Measurements from ENCODE around the gene LRRC56. TPM values are rescaled to one million over a fixed set of nuclear protein-coding genes. Genes with fewer than 3 reads are reported as not detected.

Gene LRRC56
- total and polyA plus RNA-seq, 2 donors (not counting 1 experiment from before 2014, with no cell fraction given) = 11.8 to 15.8 TPM

DNA sequence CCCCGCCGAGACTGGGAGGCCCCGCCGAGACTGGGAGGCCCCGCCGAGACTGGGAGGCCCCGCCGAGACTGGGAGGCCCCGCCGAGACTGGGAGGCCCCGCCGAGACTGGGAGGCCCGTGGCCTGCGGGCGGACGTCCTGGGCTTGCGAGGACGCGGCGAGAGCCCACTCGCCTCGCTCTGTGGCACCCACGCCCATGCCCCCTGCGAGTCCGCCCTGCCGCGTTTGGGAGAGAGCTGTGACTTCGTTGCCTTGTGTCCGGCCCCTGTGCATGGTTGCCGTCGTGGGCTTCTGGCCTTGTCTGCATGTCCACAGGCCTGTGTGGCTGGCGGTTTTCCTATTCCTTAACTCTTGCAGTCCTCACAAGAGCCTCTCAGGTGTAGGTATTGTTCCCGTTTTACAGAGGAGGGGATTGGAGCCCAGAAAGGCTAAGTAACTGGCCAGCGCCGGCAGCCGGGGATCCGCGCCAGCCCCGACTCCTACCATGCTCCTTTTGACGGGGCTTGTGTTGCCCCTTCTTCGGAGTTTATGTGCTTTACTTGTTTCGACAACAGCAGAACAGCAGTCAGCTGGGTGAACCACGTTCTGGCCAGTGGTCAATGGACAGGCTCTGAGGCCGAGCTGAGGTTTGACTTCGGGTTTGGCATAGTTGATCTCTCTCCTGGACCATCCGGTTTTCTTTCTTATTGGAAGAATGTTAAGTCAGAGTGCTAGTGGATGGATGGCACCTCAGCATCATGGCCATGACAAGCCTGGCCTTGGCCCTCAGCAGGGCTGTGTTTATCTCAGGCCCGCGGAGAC lies 39.7 kb downstream of the LRRC56 start:
- ChIA-PET CTCF (interaction anchor here (1.3 to 2.3 kb wide), 2 partner anchors 9 to 22 kb away, joined by 3 to 4 read pairs; no protein-coding TSS in a partner anchor), POLR2A (interaction anchor here (1.8 to 1.9 kb wide), 2 partner anchors 22 to 145 kb away, joined by 4 to 18 read pairs; no protein-coding TSS in a partner anchor)
- peak; percentile 45 for DNase-seq
- Histone ChIP-seq H4K20me1 (ENCODE audit: control insufficient read depth, insufficient read depth, low read length, poor library complexity, severe bottlenecking) (peaks cover 61% of the 10 kb centered on the region), H3K27ac (ENCODE audit: low read length in 2 of 2) (peak overlapping the region in 1 of 2 donors; percentile 68), H3K4me3 (ENCODE audit: control extremely low read depth in 1 of 5, extremely low read depth in 1 of 5, insufficient read depth in 1 of 5, low read depth in 2 of 5, low read length in 4 of 5) (peak overlapping the region; percentile 65 to 95 (median 77)), H3K4me2 (replicated peaks; ENCODE audit: low read depth, low read length, poor library complexity, severe bottlenecking) (peak overlapping the region; percentile 95), H3K36me3 (replicated peaks in 1 of 2; ENCODE audit: control extremely low read depth in 1 of 2, control insufficient read depth in 1 of 2, extremely low read depth in 1 of 2, insufficient read depth in 2 of 2, low read length in 1 of 2) (peaks cover 1 to 6% of the 10 kb centered on the region in 2 experiments), H3K79me2 (ENCODE audit: control insufficient read depth, insufficient read depth, low read length) (peaks cover 53% of the 10 kb centered on the region), H3K4me1 (ENCODE audit: control insufficient read depth in 2 of 2, insufficient read depth in 2 of 2, low read length in 2 of 2) (peaks cover 30 to 44% of the 10 kb centered on the region in 2 donors), H2AFZ (ENCODE audit: insufficient read depth, low read depth, low read length, poor library complexity, severe bottlenecking) (peak overlapping the region; percentile 95), H3K27me3 (replicated peaks in 1 of 4; ENCODE audit: control extremely low read depth in 1 of 4, control insufficient read depth in 3 of 4, insufficient read depth in 4 of 4, low read length in 3 of 4) (peaks cover 0 to 16% (median 7%) of the 10 kb centered on the region in 4 experiments), H3K9me3 (ENCODE audit: control extremely low read depth in 1 of 3, control insufficient read depth in 2 of 3, insufficient read depth in 1 of 3, low read length in 2 of 3) (peaks cover 0 to 3% (median 0%) of the 10 kb centered on the region in 3 donors), H3K9ac (ENCODE audit: low read length) (peak overlapping the region; percentile 85)
- H3K27ac Mint-ChIP-seq = peak overlapping the region; percentile 61
- intact Hi-C loops (cut with micrococcal nuclease) = loop anchor here (1.0 to 10.0 kb wide), 5 partner anchors 9 to 808 kb away; partner anchors contain the start of genes BRSK2 and LRRC56
- ATAC-seq (ENCODE audit: low read depth) = no peak
- peaks cover 46% of the 10 kb centered on the region for H3K4me1 Mint-ChIP-seq
- no peaks in the 10 kb centered on the region for H3K9me3 Mint-ChIP-seq (ENCODE audit: insufficient read depth)
- H3K4me3 Mint-ChIP-seq = peak overlapping the region; percentile 89
- 7% methylated on average over 40 of the region's 48 CpGs for WGBS (ENCODE audit: insufficient coverage)
- TF ChIP-seq, protein P1, sequence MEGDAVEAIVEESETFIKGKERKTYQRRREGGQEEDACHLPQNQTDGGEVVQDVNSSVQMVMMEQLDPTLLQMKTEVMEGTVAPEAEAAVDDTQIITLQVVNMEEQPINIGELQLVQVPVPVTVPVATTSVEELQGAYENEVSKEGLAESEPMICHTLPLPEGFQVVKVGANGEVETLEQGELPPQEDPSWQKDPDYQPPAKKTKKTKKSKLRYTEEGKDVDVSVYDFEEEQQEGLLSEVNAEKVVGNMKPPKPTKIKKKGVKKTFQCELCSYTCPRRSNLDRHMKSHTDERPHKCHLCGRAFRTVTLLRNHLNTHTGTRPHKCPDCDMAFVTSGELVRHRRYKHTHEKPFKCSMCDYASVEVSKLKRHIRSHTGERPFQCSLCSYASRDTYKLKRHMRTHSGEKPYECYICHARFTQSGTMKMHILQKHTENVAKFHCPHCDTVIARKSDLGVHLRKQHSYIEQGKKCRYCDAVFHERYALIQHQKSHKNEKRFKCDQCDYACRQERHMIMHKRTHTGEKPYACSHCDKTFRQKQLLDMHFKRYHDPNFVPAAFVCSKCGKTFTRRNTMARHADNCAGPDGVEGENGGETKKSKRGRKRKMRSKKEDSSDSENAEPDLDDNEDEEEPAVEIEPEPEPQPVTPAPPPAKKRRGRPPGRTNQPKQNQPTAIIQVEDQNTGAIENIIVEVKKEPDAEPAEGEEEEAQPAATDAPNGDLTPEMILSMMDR (IDR thresholded peaks at IDR 0.05) = no peak
- peaks cover 15% of the 10 kb centered on the region for H3K27me3 Mint-ChIP-seq

DNA sequence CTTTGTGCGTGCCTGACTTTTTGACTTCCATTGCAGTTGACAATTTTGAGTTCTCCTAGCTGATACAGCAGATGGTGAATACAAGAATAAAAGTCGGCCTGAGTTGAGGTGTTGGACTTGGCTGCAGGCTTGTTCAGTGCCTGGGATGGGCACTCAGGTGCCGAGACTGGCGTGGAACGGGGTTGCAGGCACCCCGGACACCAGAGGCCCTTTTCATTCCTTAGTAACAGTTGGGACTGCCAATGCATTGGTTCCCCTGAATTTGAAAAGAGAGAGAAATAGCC lies 40.2 kb downstream of the LRRC56 start:
- H3K4me3 ChIP-seq (ENCODE audit: control extremely low read depth in 1 of 5, extremely low read depth in 1 of 5, insufficient read depth in 1 of 5, low read depth in 2 of 5, low read length in 4 of 5) = peak overlapping the region in 4 of 5 experiments; percentile 65 to 95 (median 78)

More for the DNA sequence above, 40.2 kb downstream of the LRRC56 start:
- CTCF ChIA-PET = interaction anchor here (1.3 to 2.3 kb wide), 2 partner anchors 9 to 23 kb away, joined by 3 to 4 read pairs; no protein-coding TSS in a partner anchor
- no peak for DNase-seq
- H4K20me1 ChIP-seq (ENCODE audit: control insufficient read depth, insufficient read depth, low read length, poor library complexity, severe bottlenecking) = peaks cover 66% of the 10 kb centered on the region
- no peak for TF ChIP-seq EZH2 (IDR thresholded peaks at IDR 0.05; ENCODE audit: borderline replicate concordance, insufficient read depth, low read depth, low read length, poor library complexity, severe bottlenecking)
- TF ChIP-seq, protein P1 (IDR thresholded peaks at IDR 0.05) = no peak
- intact Hi-C loops (cut with micrococcal nuclease) = loop anchor here (10.0 kb wide), 1 partner anchor 807 kb away; the partner anchor contains the start of gene BRSK2
- H3K4me1 Mint-ChIP-seq = peaks cover 46% of the 10 kb centered on the region
- H3K27ac ChIP-seq (ENCODE audit: low read length in 2 of 2) = peak overlapping the region in 1 of 2 donors; percentile 68
- H3K27ac Mint-ChIP-seq = peak overlapping the region; percentile 61
- POLR2A ChIA-PET = no interaction called here
- H3K4me2 ChIP-seq (replicated peaks; ENCODE audit: low read depth, low read length, poor library complexity, severe bottlenecking) = peak overlapping the region; percentile 95
- H3K9ac ChIP-seq (ENCODE audit: low read length) = peak overlapping the region; percentile 85
- no peaks in the 10 kb centered on the region for H3K9me3 Mint-ChIP-seq (ENCODE audit: insufficient read depth)
- WGBS (ENCODE audit: insufficient coverage) = 87% methylated on average over 5 of the region's 6 CpGs
- H3K4me1 ChIP-seq (ENCODE audit: control insufficient read depth in 2 of 2, insufficient read depth in 2 of 2, low read length in 2 of 2) = peaks cover 30 to 44% of the 10 kb centered on the region in 2 donors
- peaks cover 1 to 7% of the 10 kb centered on the region in 2 experiments for H3K36me3 ChIP-seq (replicated peaks in 1 of 2; ENCODE audit: control extremely low read depth in 1 of 2, control insufficient read depth in 1 of 2, extremely low read depth in 1 of 2, insufficient read depth in 2 of 2, low read length in 1 of 2)
- H2AFZ ChIP-seq (ENCODE audit: insufficient read depth, low read depth, low read length, poor library complexity, severe bottlenecking) = no peak overlapping the region
- no peak for ATAC-seq (ENCODE audit: low read depth)
- peak overlapping the region; percentile 89 for H3K4me3 Mint-ChIP-seq
- peaks cover 0 to 16% (median 7%) of the 10 kb centered on the region in 4 experiments for H3K27me3 ChIP-seq (replicated peaks in 1 of 4; ENCODE audit: control extremely low read depth in 1 of 4, control insufficient read depth in 3 of 4, insufficient read depth in 4 of 4, low read length in 3 of 4)
- peaks cover 58% of the 10 kb centered on the region for H3K79me2 ChIP-seq (ENCODE audit: control insufficient read depth, insufficient read depth, low read length)
- peaks cover 15% of the 10 kb centered on the region for H3K27me3 Mint-ChIP-seq
- peaks cover 0 to 3% (median 0%) of the 10 kb centered on the region in 3 donors for H3K9me3 ChIP-seq (ENCODE audit: control extremely low read depth in 1 of 3, control insufficient read depth in 2 of 3, insufficient read depth in 1 of 3, low read length in 2 of 3)

Data from B cell (primary cell).